ENCODE data around the gene RHBDF2.

- TF ChIP-seq CTCF (IDR thresholded peaks at IDR 0.05) (no peak), POLR2A (IDR thresholded peaks at IDR 0.05) (no peak)
Measured at GRCh38 chr17:76485569-76485968, 15.7 kb downstream of the RHBDF2 start.
